Transverse colon (tissue), 4 donors: Measurements from ENCODE around the gene MTTP. TPM values are rescaled to one million over a fixed set of nuclear protein-coding genes. Genes with fewer than 3 reads are reported as not detected.

Experiments
- DNase-seq: peaks from one replicate; pipeline ENCODE4 v3.0.0-alpha.2; 2019
- H3K27ac ChIP-seq, 4 donors: fragments of 200-600 bp; sonication (generic); 2 replicates each; pipeline ENCODE4 v1.5.1; 2016 to 2018; ENCODE audit warnings: inconsistent platforms in 4 of 4
- H3K27me3 ChIP-seq: fragments of 200-600 bp; sonication (generic); 2 replicates; pipeline ENCODE4 v1.5.1; 2017; ENCODE audit warnings: inconsistent platforms
- H3K36me3 ChIP-seq, 4 donors: fragments of 200-600 bp; sonication (generic); 2 replicates each; pipeline ENCODE4 v1.5.1; 2017 to 2019; ENCODE audit warnings: inconsistent platforms in 4 of 4
- H3K4me1 ChIP-seq, 4 donors: fragments of 200-600 bp; sonication (generic); 2 replicates each; pipeline ENCODE4 v1.5.1; 2017 to 2020; ENCODE audit warnings: inconsistent platforms in 4 of 4
- H3K4me3 ChIP-seq, 4 donors: fragments of 200-600 bp; sonication (generic); 1 replicate in 1 of 4; 2 replicates in 3 of 4; pipeline versions ENCODE4 v1.5.1 to v1.6.1; 2017 to 2019; ENCODE audit warnings: inconsistent platforms in 4 of 4
- H3K9me3 ChIP-seq, 2 donors: fragments of 200-600 bp; sonication (generic); 2 replicates each; pipeline ENCODE4 v1.5.1; 2017 to 2019; ENCODE audit warnings: inconsistent platforms in 2 of 2
- EP300 ChIP-seq: sonication (generic); formaldehyde crosslinking; IDR thresholded peaks from one replicate; pipeline ENCODE4 v1.6.1; 2017; ENCODE audit warnings: antibody characterized with exemption, low read depth
- POLR2A ChIP-seq: fragments of 450-650 bp; IDR thresholded peaks from one replicate; pipeline ENCODE4 v1.6.1; 2016; ENCODE audit warnings: antibody characterized with exemption, mild to moderate bottlenecking, moderate library complexity
- POLR2AphosphoS5 ChIP-seq, 3 donors: sonication (generic); formaldehyde crosslinking; IDR thresholded peaks; one replicate each; pipeline ENCODE4 v1.6.1; 2016; ENCODE audit warnings: antibody characterized with exemption in 3 of 3
- WGBS, 2 donors: methylation state at CpG; one replicate each; pipeline ENCODE4 v1.1.5; 2018; ENCODE audit warnings: low coverage in 1 of 2; 5-methylcytosine and 5-hydroxymethylcytosine counted together
- in situ Hi-C, 4 donors: fragments of 200-750 bp; cut with MboI; loops; one replicate each; pipeline versions ENCODE4 v1.15.0 to v1.15.1; 2017; ENCODE audit warnings: low sequenced_read_pairs in 3 of 4, low pct_ligation_motif_present in 1 of 4, low pct_unique_long_range_greater_than_20kb in 1 of 4
- intact Hi-C: fragments of 100-400 bp; cut with DNase I; formaldehyde crosslinking; loops from one replicate; pipeline ENCODE4 v1.15.1; 2023; ENCODE audit warnings: low total_unique reads
- total RNA-seq, 4 donors: library from RNA; depleted of rRNA; stranded (reverse); fragments of >200 nt; gene quantifications; one replicate each; pipeline ENCODE4 v1.1.0, GENCODE V29; 2016
- TF ChIP-seq, protein P1 (sequence below), 5 experiments: fragments of 200-600 bp in 3 of 5; fragments of 450-650 bp in 2 of 5; sonication (generic) in 3 of 5; IDR thresholded peaks; 1 replicate in 2 of 5; 2 replicates in 3 of 5; pipeline ENCODE4 v1.5.1; 2016 to 2017; ENCODE audit warnings: antibody characterized with exemption in 5 of 5, inconsistent platforms in 3 of 5, mild to moderate bottlenecking in 2 of 5, moderate library complexity in 1 of 5

MTTP gene
- total RNA-seq, 4 donors from 2014 or later, result 0.41 TPM; not detected in 3

DNA sequence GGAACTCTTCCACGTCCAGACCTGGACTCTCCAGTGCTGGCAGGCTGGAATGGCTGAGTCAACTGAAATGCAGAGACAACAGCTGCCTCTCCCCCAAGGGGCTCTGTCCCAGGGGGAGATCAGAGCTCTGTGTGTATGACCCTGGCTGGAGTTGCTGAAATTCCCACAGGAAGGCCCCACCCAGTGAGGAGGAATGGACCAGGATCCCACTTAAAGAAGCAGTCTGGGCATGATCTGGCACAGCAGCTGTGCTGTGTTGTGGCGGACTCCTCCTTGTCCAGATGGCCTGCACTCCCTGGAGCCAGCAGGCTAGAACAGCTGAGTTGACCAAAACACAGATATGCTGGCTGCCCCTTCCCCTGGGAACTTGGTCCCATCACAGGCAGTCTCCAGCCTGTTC lies 38.4 kb upstream of the MTTP start:
- H3K36me3 ChIP-seq, result no peaks in the 10 kb centered on the region
- no peak overlapping the region for H3K4me3 ChIP-seq
- H3K27ac ChIP-seq, result no peak overlapping the region
- H3K9me3 ChIP-seq, result no peaks in the 10 kb centered on the region
- TF ChIP-seq EP300 (no peak), POLR2AphosphoS5 (IDR thresholded peaks at IDR 0.05) (no peak), POLR2A (no peak)
- TF ChIP-seq, protein P1, sequence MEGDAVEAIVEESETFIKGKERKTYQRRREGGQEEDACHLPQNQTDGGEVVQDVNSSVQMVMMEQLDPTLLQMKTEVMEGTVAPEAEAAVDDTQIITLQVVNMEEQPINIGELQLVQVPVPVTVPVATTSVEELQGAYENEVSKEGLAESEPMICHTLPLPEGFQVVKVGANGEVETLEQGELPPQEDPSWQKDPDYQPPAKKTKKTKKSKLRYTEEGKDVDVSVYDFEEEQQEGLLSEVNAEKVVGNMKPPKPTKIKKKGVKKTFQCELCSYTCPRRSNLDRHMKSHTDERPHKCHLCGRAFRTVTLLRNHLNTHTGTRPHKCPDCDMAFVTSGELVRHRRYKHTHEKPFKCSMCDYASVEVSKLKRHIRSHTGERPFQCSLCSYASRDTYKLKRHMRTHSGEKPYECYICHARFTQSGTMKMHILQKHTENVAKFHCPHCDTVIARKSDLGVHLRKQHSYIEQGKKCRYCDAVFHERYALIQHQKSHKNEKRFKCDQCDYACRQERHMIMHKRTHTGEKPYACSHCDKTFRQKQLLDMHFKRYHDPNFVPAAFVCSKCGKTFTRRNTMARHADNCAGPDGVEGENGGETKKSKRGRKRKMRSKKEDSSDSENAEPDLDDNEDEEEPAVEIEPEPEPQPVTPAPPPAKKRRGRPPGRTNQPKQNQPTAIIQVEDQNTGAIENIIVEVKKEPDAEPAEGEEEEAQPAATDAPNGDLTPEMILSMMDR (IDR thresholded peaks at IDR 0.05), result no peak
- intact Hi-C loops (no loop called here), in situ Hi-C loops (no loop called here)
- DNase-seq, result no peak
- no peaks in the 10 kb centered on the region for H3K27me3 ChIP-seq
- WGBS, 2 donors, result 54% methylated on average over 1 of the region's 2 CpGs; no CpG with 5 or more reads in 1 of the 2 donors
- no peaks in the 10 kb centered on the region for H3K4me1 ChIP-seq

DNA sequence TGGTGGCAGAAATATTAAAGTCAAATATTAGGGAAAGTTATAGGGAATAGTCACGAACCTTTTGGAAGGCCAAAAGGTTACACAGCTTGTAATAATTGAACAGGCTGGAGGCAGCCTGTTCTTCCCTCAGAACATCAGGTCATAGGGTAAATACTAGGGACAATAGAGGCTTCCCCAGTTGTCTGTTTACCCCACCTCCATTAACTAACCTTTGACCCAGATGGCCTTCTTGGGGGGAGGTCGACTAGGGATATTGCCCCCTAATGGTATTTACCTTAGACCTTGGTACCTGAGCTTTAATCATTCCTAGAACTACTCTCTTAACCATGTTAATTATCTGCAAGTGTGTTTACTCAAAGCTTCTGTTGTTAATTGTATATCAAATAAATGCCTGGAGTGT lies 37.8 kb upstream of the MTTP start:
- 42 to 45% methylated on average over 2 of the region's 2 CpGs for WGBS, 2 donors
- in situ Hi-C loops, result no loop called here
- TF ChIP-seq POLR2AphosphoS5 (IDR thresholded peaks at IDR 0.05) (no peak), POLR2A (no peak), EP300 (no peak)
- TF ChIP-seq, protein P1 (IDR thresholded peaks at IDR 0.05), result no peak
- Histone ChIP-seq H3K27me3 (no peaks in the 10 kb centered on the region), H3K4me3 (no peak overlapping the region), H3K36me3 (no peaks in the 10 kb centered on the region), H3K9me3 (no peaks in the 10 kb centered on the region), H3K27ac (no peak overlapping the region), H3K4me1 (no peaks in the 10 kb centered on the region)
- no peak for DNase-seq
- intact Hi-C loops, result no loop called here

DNA sequence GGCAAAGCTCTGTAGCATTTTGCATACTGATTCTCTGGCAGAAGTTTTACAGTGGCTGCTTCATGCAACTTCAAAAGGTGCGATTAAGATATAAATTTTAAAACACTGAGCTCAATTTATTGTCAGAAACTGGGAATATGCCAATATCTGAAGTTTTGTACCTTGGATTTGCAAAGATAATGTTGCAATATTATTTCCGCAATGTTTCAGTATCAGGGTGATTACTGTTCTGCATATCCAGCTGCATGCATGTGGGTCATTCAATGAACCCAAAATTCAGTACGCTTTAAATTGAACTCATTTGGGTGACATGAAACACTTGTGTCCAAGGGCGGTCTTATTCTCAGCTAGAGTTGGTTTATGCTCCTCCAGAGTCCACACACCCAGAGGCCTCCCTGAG lies 37.0 kb upstream of the MTTP start:
- no peaks in the 10 kb centered on the region for H3K9me3 ChIP-seq
- H3K4me3 ChIP-seq, result no peak overlapping the region
- TF ChIP-seq, protein P1 (IDR thresholded peaks at IDR 0.05), result no peak
- TF ChIP-seq POLR2A (no peak), EP300 (no peak)
- 66 to 82% methylated on average over 3 to 4 of the region's 4 CpGs for WGBS, 2 donors
- no peaks in the 10 kb centered on the region for H3K4me1 ChIP-seq
- no peak overlapping the region for H3K27ac ChIP-seq
- intact Hi-C loops, result no loop called here
- DNase-seq, result no peak
- no peaks in the 10 kb centered on the region for H3K36me3 ChIP-seq
- in situ Hi-C loops, result no loop called here
- H3K27me3 ChIP-seq, result no peaks in the 10 kb centered on the region

DNA sequence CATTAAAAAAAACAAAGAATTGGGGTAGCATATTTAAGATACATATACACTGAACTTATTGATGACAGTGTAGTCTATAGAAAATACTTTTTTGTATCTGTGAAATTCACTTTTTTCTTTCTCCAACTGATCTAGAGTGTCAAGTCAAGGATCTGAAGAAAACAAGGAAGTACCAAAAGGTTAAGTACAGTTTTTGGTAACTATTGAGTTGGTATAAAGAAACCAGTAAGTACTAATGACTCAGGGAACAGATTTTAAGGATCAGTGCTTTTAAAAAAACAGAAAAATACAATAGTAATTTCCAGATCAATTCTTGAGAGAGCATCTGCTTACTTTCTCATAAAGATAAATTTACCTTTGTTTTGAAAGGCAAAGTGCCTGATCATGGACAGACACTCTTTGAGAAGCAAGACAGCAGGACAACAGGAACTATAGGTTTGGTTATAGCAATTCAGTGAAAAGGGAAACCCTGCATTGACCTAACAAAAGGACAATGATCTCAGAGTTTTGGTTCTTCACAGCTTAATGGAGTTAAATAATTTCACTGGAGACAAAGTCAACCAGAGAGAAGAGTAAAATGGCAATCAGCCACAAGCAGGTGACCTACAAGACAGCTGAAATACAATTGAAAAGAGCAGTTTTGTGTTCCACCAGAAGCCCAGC lies 34.2 kb upstream of the MTTP start:
- Histone ChIP-seq H3K27me3 (no peaks in the 10 kb centered on the region), H3K9me3 (peaks cover 0 to 3% of the 10 kb centered on the region in 2 donors), H3K36me3 (no peaks in the 10 kb centered on the region), H3K27ac (no peak overlapping the region), H3K4me3 (no peak overlapping the region), H3K4me1 (no peaks in the 10 kb centered on the region)
- DNase-seq, result no peak
- TF ChIP-seq EP300, result no peak
- TF ChIP-seq, protein P1 (IDR thresholded peaks at IDR 0.05), result no peak
- intact Hi-C loops, result no loop called here
- in situ Hi-C loops, result no loop called here
